Muscle layer of duodenum (tissue), 2 donors: ENCODE results near the gene CALCR.

Experiments used
- H3K27ac ChIP-seq: one replicate; pipeline ENCODE4 v1.7.0; 2013; ENCODE audit warnings: mild to moderate bottlenecking, low read length
- H3K27me3 ChIP-seq: one replicate; pipeline ENCODE4 v1.7.0; 2013; ENCODE audit warnings: low read depth, mild to moderate bottlenecking, control low read depth, low read length
- H3K36me3 ChIP-seq, 2 donors: one replicate each; pipeline ENCODE4 v1.7.0; 2013; ENCODE audit warnings: low read length in 2 of 2, control low read depth in 1 of 2, mild to moderate bottlenecking in 1 of 2; ENCODE audit not compliant: insufficient read depth in 2 of 2, control insufficient read depth in 1 of 2
- H3K4me1 ChIP-seq, 2 donors: one replicate each; pipeline ENCODE4 v1.7.0; 2013; ENCODE audit warnings: low read length in 2 of 2, mild to moderate bottlenecking in 2 of 2, control low read depth in 1 of 2, moderate library complexity in 1 of 2; ENCODE audit not compliant: insufficient read depth in 2 of 2, control insufficient read depth in 1 of 2
- H3K4me3 ChIP-seq, 2 donors: one replicate each; pipeline ENCODE4 v1.7.0; 2013; ENCODE audit warnings: low read length in 2 of 2, low read depth in 1 of 2, mild to moderate bottlenecking in 1 of 2
- H3K9me3 ChIP-seq, 2 donors: one replicate each; pipeline ENCODE4 v1.7.0; 2013; ENCODE audit warnings: low read length in 2 of 2, control low read depth in 1 of 2, mild to moderate bottlenecking in 1 of 2; ENCODE audit not compliant: control insufficient read depth in 1 of 2
- donor health status: healthy.

Gene CALCR

DNA sequence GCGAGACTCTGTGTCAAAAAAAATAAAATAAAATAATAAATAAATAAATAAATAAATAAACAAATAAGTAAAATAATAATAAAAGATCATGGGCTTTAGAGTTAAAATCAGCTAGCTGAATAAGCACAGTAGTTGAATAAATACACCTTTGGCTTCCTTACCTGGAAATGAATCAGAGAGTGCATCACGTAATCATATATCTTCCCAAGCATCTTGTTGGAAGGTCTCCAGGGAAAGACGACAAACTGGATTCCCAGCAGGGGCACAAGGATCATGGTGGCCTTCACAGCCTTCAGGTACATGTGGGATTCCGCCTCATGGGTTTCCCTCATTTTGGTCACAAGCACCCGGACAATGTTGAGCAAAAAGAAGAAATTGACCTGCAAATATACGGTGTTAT is 138.7 kb downstream of the CALCR start:
- Histone ChIP-seq H3K4me3 (no peak overlapping the region), H3K36me3 (no peaks in the 10 kb centered on the region), H3K27ac (no peak overlapping the region), H3K4me1 (no peaks in the 10 kb centered on the region), H3K27me3 (no peaks in the 10 kb centered on the region), H3K9me3 (no peaks in the 10 kb centered on the region)

DNA sequence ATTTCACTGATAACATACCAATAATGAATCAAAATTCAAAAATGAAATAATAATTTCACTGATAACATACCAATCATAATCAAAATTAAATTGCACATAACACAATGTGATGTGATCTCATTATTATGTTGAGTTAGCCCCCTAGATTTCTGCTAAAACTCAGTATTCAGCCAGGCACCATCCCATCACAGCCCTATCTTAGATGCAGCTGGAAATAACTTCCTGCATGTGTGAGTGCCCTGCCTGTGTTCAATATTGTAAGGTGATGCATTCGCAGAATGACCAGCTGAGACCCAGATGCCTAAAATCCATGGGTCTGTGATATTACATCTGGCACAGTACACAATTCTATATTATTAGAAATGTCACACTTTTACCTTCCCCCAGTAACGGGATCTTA is 142.4 kb downstream of the CALCR start:
- no peaks in the 10 kb centered on the region for H3K36me3 ChIP-seq
- H3K27me3 ChIP-seq = no peaks in the 10 kb centered on the region
- H3K4me1 ChIP-seq = no peaks in the 10 kb centered on the region
- H3K27ac ChIP-seq = no peak overlapping the region
- no peak overlapping the region for H3K4me3 ChIP-seq
- no peaks in the 10 kb centered on the region for H3K9me3 ChIP-seq

DNA sequence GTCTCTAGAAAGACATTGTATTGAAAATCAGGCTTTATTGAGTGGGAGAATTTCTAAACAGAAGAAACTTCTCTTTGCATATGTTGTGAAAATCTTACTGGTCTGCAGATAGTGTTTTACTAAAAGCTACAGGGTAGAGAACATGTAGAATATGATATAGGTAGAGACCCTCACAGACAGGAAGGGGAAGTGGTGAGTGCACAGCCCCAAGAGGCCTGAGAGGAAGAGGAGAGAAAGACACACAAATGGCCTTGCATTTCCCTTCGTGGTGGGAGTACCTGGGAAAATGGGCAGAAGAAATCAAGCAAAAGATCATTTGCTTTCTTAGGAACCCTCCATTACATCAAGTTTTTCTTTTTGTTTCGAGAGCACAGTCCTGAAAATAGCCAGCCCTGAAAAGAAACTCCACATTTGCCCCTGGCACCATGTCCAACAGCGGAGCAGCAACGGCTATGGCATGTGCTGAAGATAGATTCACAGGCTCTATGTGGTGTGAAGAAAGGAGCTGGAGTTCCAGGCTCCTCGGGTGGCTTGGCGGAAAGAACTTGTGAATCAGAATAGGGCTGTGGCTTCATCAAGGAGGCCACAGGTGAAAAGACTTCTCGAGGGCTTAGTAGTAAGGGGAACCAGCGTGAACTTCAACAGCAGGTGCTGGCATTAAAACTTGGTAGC is 143.5 kb downstream of the CALCR start:
- no peak overlapping the region for H3K27ac ChIP-seq

DNA sequence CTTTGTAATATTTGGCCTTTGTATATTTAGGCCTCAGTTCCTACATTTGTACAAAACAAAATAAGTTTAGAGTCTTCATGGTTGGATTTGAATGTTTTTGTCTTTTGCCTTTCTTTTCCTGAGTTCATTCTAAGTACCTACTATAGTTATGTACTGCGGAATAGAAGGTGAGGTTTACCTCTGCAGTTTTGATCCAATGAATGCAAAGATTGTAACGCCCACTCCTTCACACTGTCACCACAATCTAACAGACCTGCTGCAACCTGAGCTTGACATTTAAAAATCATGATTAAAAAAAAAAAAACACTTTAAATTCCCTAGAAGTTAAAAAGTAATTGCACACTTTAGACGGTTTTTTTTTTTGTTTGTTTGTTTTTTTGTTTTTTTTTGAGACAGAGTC is 145.0 kb downstream of the CALCR start:
- Histone ChIP-seq H3K27me3 (no peaks in the 10 kb centered on the region), H3K9me3 (no peaks in the 10 kb centered on the region), H3K36me3 (no peaks in the 10 kb centered on the region), H3K4me1 (no peaks in the 10 kb centered on the region), H3K4me3 (no peak overlapping the region), H3K27ac (no peak overlapping the region)

More for the DNA sequence above, 143.5 kb downstream of the CALCR start:
- Histone ChIP-seq H3K36me3 (no peaks in the 10 kb centered on the region), H3K4me1 (no peaks in the 10 kb centered on the region), H3K27me3 (no peaks in the 10 kb centered on the region), H3K4me3 (no peak overlapping the region), H3K9me3 (no peaks in the 10 kb centered on the region)

DNA sequence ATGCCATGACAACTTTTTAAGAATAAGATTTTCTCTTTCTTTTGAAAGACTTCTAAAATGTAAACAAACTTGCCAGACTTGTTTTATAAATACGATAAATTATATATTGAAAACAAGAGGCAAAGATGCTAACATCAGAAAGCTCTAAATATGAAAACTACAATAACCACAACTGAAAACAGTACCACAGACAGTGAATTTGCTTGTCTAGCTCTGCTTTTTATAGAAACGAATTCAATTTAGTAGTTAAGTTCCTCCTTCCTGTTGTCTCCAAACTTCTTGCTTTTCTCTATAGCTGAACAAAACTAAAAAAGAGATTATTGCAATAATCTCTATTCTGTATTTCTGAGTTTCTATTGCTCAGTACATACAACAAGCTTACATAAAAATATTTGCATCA is 147.4 kb downstream of the CALCR start:
- no peaks in the 10 kb centered on the region for H3K9me3 ChIP-seq
- H3K4me1 ChIP-seq = no peaks in the 10 kb centered on the region
- H3K4me3 ChIP-seq = no peak overlapping the region
- H3K36me3 ChIP-seq = no peaks in the 10 kb centered on the region
- H3K27me3 ChIP-seq = no peaks in the 10 kb centered on the region
- H3K27ac ChIP-seq = no peak overlapping the region

DNA sequence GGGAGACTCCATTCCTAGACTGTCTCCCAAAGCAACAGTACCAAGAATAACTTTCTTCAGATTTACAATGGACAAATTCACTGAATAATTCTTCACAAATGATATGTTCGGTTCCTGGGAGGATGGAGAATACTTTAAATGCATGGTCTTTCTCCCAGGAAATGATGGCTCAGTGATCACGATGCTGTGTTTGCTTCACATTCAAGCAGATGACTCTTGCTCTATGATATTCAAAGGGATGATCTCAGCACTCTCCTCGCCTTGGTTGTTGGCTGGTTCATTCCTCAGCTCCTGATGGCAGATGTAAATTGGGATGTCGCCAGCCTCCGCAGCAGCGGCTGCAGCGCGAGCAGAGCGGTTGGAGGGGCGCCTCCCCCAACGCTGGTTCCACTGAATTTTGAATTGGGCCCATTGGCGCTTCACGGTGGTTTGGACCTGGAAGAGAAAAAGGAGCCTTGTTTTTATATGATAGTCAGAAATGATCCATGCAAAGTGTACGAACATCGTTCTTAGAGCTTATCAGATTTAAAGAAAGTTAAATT is 148.3 kb downstream of the CALCR start:
- no peaks in the 10 kb centered on the region for H3K9me3 ChIP-seq
- no peak overlapping the region for H3K27ac ChIP-seq
- H3K4me1 ChIP-seq = no peaks in the 10 kb centered on the region
- no peaks in the 10 kb centered on the region for H3K27me3 ChIP-seq
- H3K4me3 ChIP-seq = no peak overlapping the region
- H3K36me3 ChIP-seq = no peaks in the 10 kb centered on the region

DNA sequence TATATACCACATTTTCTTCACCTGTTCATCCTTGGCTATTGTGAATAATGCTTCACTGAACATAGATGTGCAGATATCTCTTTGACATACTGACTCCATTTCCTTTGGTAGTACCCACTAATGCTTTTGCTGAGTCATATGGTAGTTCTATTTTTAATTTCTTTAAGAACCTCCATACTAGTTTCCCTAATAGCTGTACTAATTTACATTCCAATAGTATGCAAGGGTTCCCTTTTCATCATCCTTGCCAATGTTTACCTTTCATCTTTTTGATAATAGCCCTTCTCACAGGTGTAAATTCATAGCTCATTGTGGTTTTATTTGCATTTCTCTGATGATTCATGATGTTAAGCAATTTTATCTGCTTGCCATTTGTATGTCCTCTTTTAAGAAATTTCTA is 159.9 kb downstream of the CALCR start:
- Histone ChIP-seq H3K36me3 (no peaks in the 10 kb centered on the region), H3K27me3 (no peaks in the 10 kb centered on the region), H3K9me3 (no peaks in the 10 kb centered on the region), H3K27ac (no peak overlapping the region), H3K4me3 (no peak overlapping the region), H3K4me1 (no peaks in the 10 kb centered on the region)

DNA sequence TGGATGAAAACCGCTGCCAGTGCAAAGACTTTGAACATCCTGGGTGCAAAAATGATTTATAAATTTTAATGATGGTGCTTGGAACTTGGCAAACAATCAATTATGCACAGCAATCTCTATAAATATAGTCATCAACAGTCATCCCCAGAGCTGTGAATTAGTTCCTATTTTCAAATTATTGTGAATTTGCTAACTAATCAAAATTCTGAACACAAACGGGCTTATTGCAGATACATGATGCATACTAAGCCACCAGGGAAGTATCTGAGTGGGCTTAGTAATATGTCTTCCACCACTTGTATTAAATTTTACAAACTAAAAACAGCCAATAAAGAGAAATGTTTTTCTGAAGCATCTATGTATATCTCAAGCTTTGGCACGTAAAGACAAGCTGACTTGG is 165.2 kb downstream of the CALCR start:
- H3K4me1 ChIP-seq = no peaks in the 10 kb centered on the region
- H3K27me3 ChIP-seq = no peaks in the 10 kb centered on the region
- H3K36me3 ChIP-seq = no peaks in the 10 kb centered on the region
- H3K4me3 ChIP-seq = no peak overlapping the region
- H3K27ac ChIP-seq = no peak overlapping the region
- peaks cover 6 to 7% of the 10 kb centered on the region in 2 donors for H3K9me3 ChIP-seq

DNA sequence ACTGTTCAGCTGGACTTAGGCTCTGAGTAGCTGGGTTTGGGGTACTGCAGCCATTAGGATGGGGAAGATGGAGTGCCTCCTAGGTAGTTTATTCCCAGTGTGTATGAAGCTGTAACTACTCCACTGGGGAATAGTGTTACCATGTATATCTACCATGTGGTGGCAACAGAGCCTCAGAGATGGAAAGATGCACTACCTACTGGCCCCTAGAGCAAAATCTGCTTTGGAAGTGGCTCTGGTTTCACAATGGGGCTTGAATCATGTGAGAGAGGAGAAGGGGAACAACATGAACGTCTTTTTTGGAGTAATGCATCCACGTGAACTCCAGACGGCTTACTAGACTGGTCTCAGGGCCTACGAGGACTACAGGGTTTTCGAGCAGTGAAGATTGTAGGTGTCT is 167.3 kb downstream of the CALCR start:
- H3K27ac ChIP-seq = no peak overlapping the region
- peaks cover 6 to 7% of the 10 kb centered on the region in 2 donors for H3K9me3 ChIP-seq
- H3K4me1 ChIP-seq = no peaks in the 10 kb centered on the region

DNA sequence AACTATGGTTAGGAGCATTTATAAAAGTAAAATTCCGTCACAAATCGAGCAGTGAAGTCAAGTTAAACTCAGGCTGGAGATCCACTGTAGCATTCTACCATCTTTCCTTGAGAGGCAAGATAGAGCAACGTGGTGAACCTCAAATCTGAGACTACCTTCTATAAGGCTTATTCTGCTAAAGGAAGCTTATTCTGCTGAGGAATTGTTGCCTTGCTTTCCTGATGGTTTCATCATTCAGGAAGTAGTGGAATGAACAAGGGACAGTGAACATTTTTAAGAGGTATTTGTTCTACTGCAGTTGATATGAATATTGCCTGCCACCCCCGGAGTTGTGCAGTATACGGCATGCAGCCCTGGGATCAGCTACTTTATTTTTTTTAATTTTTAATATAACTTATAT is 171.6 kb downstream of the CALCR start:
- Histone ChIP-seq H3K4me1 (no peaks in the 10 kb centered on the region), H3K36me3 (no peaks in the 10 kb centered on the region), H3K27ac (no peak overlapping the region), H3K4me3 (no peak overlapping the region), H3K27me3 (no peaks in the 10 kb centered on the region), H3K9me3 (peaks cover 6 to 7% of the 10 kb centered on the region in 2 donors)

More for the DNA sequence above, 167.3 kb downstream of the CALCR start:
- Histone ChIP-seq H3K27me3 (no peaks in the 10 kb centered on the region), H3K4me3 (no peak overlapping the region), H3K36me3 (no peaks in the 10 kb centered on the region)

DNA sequence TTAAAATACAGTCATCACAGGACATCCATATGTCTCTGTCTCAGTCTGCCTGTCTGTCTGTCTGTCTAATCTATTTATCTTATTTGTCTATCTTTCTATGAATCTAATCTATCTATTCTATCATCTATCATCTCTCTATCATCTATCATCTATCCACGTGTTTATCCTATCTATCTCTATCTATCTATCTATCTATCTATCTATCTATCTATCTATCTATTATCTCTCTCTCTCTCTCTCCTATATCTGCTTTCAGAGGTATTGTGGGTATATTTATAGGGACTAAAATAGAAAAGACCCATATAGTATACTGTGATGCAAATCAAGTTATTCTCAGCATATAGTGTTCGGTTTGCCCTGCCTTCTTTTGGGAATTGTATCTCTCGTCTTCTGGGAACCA is 174.9 kb downstream of the CALCR start:
- H3K4me3 ChIP-seq = no peak overlapping the region
- H3K9me3 ChIP-seq = no peaks in the 10 kb centered on the region
- H3K4me1 ChIP-seq = no peaks in the 10 kb centered on the region
- H3K36me3 ChIP-seq = no peaks in the 10 kb centered on the region
- no peaks in the 10 kb centered on the region for H3K27me3 ChIP-seq
- H3K27ac ChIP-seq = no peak overlapping the region

DNA sequence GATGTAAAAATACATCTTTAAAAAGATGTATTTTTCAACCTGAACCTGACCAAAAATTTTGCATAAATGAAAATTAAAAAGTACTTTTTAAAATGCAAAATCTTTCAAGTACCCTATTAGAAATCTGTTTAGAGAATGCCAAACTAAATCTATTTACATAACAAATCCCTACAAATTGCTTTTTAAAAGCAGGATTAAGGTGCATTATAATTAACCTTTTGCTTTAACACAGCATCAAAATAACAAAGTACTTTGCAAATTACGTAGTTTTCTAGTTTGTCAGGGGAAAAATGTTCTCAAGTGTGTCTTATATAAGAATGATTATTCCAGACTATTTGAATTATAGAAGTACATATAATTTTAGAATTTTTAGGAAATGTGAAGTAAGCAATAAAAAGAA is 181.5 kb downstream of the CALCR start:
- H3K27ac ChIP-seq = no peak overlapping the region
- no peaks in the 10 kb centered on the region for H3K36me3 ChIP-seq
- H3K4me1 ChIP-seq = no peaks in the 10 kb centered on the region
- no peaks in the 10 kb centered on the region for H3K9me3 ChIP-seq
- no peak overlapping the region for H3K4me3 ChIP-seq
- H3K27me3 ChIP-seq = no peaks in the 10 kb centered on the region
